ENCODE measurements around the gene KCNK3. TPM values are rescaled to one million over a fixed set of nuclear protein-coding genes. Genes with fewer than 3 reads are reported as not detected.

Gene KCNK3
- total and polyA plus RNA-seq, 10 donors = 0.61 to 6.0 (median 2.0) TPM

GRCh38 chr2:26778098-26778497, 85.6 kb downstream of the KCNK3 start:
- no peak overlapping the region for H3K27ac ChIP-seq
- no peak overlapping the region for H3K4me3 ChIP-seq
- no peaks in the 10 kb centered on the region for H3K9me3 ChIP-seq
- 95 to 98% (median 96%) methylated on average over 16 to 18 of the region's 18 CpGs for WGBS, 5 donors
- H3K27me3 ChIP-seq (replicated peaks in 1 of 7) = no peaks in the 10 kb centered on the region
- peaks cover 0 to 21% (median 5%) of the 10 kb centered on the region in 6 donors for H3K4me1 ChIP-seq
- TF ChIP-seq POLR2AphosphoS5 (IDR thresholded peaks at IDR 0.05) (peak in 2 of 3 donors; percentile 26 to 56), POLR2A (IDR thresholded peaks at IDR 0.05) (no peak)
- no peak for DNase-seq
- H3K36me3 ChIP-seq = peaks cover 0 to 84% (median 70%) of the 10 kb centered on the region in 6 donors
- intact Hi-C loops (cut with DNase I; ENCODE audit: low total_unique reads) = no loop called here

GRCh38 chr2:26778507-26778906, 86.0 kb downstream of the KCNK3 start:
- WGBS, 5 donors = 90 to 98% (median 93%) methylated on average over 2 to 3 of the region's 3 CpGs
- Histone ChIP-seq H3K27ac (no peak overlapping the region), H3K4me1 (peaks cover 0 to 17% (median 1%) of the 10 kb centered on the region in 6 donors), H3K36me3 (peaks cover 0 to 84% (median 70%) of the 10 kb centered on the region in 6 donors), H3K4me3 (no peak overlapping the region), H3K27me3 (replicated peaks in 1 of 7) (no peaks in the 10 kb centered on the region), H3K9me3 (no peaks in the 10 kb centered on the region)
- no peak for DNase-seq
- intact Hi-C loops (cut with DNase I; ENCODE audit: low total_unique reads) = no loop called here
- TF ChIP-seq POLR2A (IDR thresholded peaks at IDR 0.05) (no peak), POLR2AphosphoS5 (IDR thresholded peaks at IDR 0.05) (no peak), CTCF (IDR thresholded peaks at IDR 0.05 in 8 of 11, conservative IDR thresholded peaks at IDR 0.05 in 3 of 11) (no peak)

- Histone ChIP-seq H3K4me1 (peaks cover 0 to 16% (median 5%) of the 10 kb centered on the region in 6 donors), H3K27ac (peak overlapping the region in 3 of 8 donors; percentile 37 to 56 (median 51)), H3K36me3 (peaks cover 0 to 66% (median 57%) of the 10 kb centered on the region in 6 donors), H3K4me3 (no peak overlapping the region), H3K27me3 (replicated peaks in 1 of 7) (no peaks in the 10 kb centered on the region), H3K9me3 (no peaks in the 10 kb centered on the region)
- TF ChIP-seq CTCF (IDR thresholded peaks at IDR 0.05 in 8 of 11, conservative IDR thresholded peaks at IDR 0.05 in 3 of 11) (no peak), POLR2A (IDR thresholded peaks at IDR 0.05) (no peak), POLR2AphosphoS5 (IDR thresholded peaks at IDR 0.05) (no peak)
- WGBS, 5 donors = 70 to 94% (median 83%) methylated on average over 4 of the region's 4 CpGs
- no peak for DNase-seq
- intact Hi-C loops (cut with DNase I; ENCODE audit: low total_unique reads) = no loop called here
Observed at GRCh38 chr2:26780203-26780760, 87.8 kb downstream of the KCNK3 start.

Small RNA genes lying within 50 kb of the gene (small RNA-seq; reads per million reads assigned to genes)
- gene AC015977.1 = 0 reads per million in 4 donors

Other genes with a start within 250 kb of the KCNK3 start
- gene OTOF, start 214.6 kb upstream of the KCNK3 start, total RNA-seq = 1 to 10 TPM in 1 of 7 donors, under 1 TPM in 6; 0.19 to 1.6 (median 0.34) TPM
- gene OTOF, start 214.6 kb upstream of the KCNK3 start, polyA plus RNA-seq = under 1 TPM; 0.06 to 0.17 (median 0.16) TPM
- gene CIB4, start 51.4 kb upstream of the KCNK3 start, total RNA-seq = not detected
- gene CIB4, start 51.4 kb upstream of the KCNK3 start, polyA plus RNA-seq = not detected
- gene SLC35F6, start 71.6 kb downstream of the KCNK3 start, total RNA-seq = 10 to 100 TPM; 28.3 to 50.2 (median 40.0) TPM
- gene SLC35F6, start 71.6 kb downstream of the KCNK3 start, polyA plus RNA-seq = 10 to 100 TPM in 1 of 3 donors, 1 to 10 TPM in 2; 5.3 to 10.9 (median 7.0) TPM
- 1 to 10 TPM in 6 of 7 donors, not detected in 1; 1.1 to 7.3 (median 4.2) TPM for gene CENPA, start 93.3 kb downstream of the KCNK3 start, total RNA-seq
- gene CENPA, start 93.3 kb downstream of the KCNK3 start, polyA plus RNA-seq = 1 to 10 TPM in 2 of 3 donors, under 1 TPM in 1; 0.80 to 5.5 (median 2.5) TPM
- under 1 TPM in 1 of 7 donors, not detected in 6; 0.07 TPM for gene DPYSL5, start 155.4 kb downstream of the KCNK3 start, total RNA-seq
- gene DPYSL5, start 155.4 kb downstream of the KCNK3 start, polyA plus RNA-seq = under 1 TPM in 2 of 3 donors, not detected in 1; 0.02 TPM

All from spleen (tissue), 11 donors.